ENCODE data around the gene SYT5. TPM values are rescaled to one million over a fixed set of nuclear protein-coding genes. Genes with fewer than 3 reads are reported as not detected.
A peak's percentile ranks its signal among the peaks of the same experiment; 100 is the strongest.

The SYT5 gene
- total and polyA plus RNA-seq, 9 of the 15 experiments (the other 6 are each of a cell fraction or from before 2014, with no cell fraction given) = 1.3 to 20.9 (median 8.8) TPM

DNA sequence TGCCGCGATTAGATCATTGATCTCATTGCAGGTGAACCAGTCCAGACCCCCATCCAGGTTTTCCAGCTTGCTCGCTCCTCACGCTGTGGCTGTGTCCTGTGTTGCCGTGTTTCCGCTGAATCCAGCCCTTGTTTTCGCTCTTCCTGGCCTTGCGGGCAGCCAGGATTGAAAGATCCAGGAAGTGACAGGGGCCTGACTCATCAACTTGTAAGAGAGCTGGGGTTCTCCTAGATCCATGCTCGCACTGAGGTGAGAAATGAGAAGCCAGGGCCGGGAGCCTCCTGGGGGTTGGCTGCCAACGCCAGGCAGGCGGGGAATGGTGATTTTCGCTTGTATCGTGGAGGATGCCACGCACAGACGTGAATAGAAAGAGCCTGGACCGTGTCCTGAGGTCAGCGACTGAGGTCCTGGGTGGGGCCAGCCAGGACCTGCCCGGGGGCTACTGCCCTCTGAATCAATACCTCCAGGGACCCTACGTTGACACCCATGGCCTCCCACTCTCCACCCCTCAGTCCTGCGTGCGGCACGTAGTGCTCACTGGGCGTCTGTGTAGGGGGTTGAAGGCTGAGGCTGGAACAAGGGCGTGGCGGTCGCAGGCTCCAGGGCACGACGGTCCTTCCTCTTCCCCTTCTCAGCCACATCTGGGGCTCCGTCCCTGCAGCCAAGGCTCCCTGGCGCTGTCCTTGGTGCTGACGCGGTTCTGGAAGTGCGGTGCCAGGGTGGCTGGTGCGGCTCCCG, 36.5 kb upstream of the SYT5 start (continued):
- TF ChIP-seq, protein P1, sequence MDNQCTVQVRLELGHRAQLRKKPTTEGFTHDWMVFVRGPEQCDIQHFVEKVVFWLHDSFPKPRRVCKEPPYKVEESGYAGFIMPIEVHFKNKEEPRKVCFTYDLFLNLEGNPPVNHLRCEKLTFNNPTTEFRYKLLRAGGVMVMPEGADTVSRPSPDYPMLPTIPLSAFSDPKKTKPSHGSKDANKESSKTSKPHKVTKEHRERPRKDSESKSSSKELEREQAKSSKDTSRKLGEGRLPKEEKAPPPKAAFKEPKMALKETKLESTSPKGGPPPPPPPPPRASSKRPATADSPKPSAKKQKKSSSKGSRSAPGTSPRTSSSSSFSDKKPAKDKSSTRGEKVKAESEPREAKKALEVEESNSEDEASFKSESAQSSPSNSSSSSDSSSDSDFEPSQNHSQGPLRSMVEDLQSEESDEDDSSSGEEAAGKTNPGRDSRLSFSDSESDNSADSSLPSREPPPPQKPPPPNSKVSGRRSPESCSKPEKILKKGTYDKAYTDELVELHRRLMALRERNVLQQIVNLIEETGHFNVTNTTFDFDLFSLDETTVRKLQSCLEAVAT (IDR thresholded peaks at IDR 0.05) = peak; percentile 63 to 89
- TF ChIP-seq TEAD4 (IDR thresholded peaks at IDR 0.05; ENCODE audit: low read length) (peak; percentile 76), TEAD4 (CRISPR knock-in tag; IDR thresholded peaks at IDR 0.05; ENCODE audit: borderline replicate concordance) (no peak), SMAD3 (CRISPR knock-in tag; conservative IDR thresholded peaks at IDR 0.05) (no peak; the same call in none of the 2 replicates), KDM1A (IDR thresholded peaks at IDR 0.05) (peak; percentile 77 to 81), MYC (IDR thresholded peaks at IDR 0.05; ENCODE audit: low read depth, low read length) (peak; percentile 90), MYC (CRISPR knock-in tag; IDR thresholded peaks at IDR 0.05; ENCODE audit: borderline replicate concordance, low read depth) (0 out of 2 replicates have a peak, but pooled peaks have one; percentile 95), TAF9B (IDR thresholded peaks at IDR 0.05; ENCODE audit: partially characterized antibody) (peak; percentile 87), POLR2H (tag; IDR thresholded peaks at IDR 0.05; ENCODE audit: low read depth) (peak; percentile 94), SIN3A (IDR thresholded peaks at IDR 0.05; ENCODE audit: borderline replicate concordance in 2 of 2, control insufficient read depth in 1 of 2, low read depth in 2 of 2, low read length in 2 of 2) (peak; percentile 98 to 99), ZNF24 (IDR thresholded peaks at IDR 0.05) (peak; percentile 87), THRAP3 (IDR thresholded peaks at IDR 0.05; ENCODE audit: borderline replicate concordance) (peak; percentile 98), MAFK (IDR thresholded peaks at IDR 0.05; ENCODE audit: low read length) (peak; percentile 88), KLF1 (tag; IDR thresholded peaks at IDR 0.05) (peak; percentile 82), CBX2 (IDR thresholded peaks at IDR 0.05; ENCODE audit: insufficient read depth, low read length, poor library complexity, severe bottlenecking) (no peak), HDGF (IDR thresholded peaks at IDR 0.05) (no peak), NR2C1 (IDR thresholded peaks at IDR 0.05) (peak; percentile 41; the same call in 1 of the 2 replicates), NR2C1 (tag; IDR thresholded peaks at IDR 0.05) (peak; percentile 18; the same call in 1 of the 2 replicates), HNRNPL (IDR thresholded peaks at IDR 0.05; ENCODE audit: low read depth, low read length) (peak; percentile 50; the same call in 1 of the 2 replicates), ZNF133 (CRISPR knock-in tag; IDR thresholded peaks at IDR 0.05) (no peak)
- TF ChIP-seq, protein P2, sequence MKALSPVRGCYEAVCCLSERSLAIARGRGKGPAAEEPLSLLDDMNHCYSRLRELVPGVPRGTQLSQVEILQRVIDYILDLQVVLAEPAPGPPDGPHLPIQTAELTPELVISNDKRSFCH (CRISPR knock-in tag; IDR thresholded peaks at IDR 0.05) = no peak
- TF ChIP-seq, protein P2 (tag; IDR thresholded peaks at IDR 0.05) = peak; percentile 79
- TF ChIP-seq, protein P3, sequence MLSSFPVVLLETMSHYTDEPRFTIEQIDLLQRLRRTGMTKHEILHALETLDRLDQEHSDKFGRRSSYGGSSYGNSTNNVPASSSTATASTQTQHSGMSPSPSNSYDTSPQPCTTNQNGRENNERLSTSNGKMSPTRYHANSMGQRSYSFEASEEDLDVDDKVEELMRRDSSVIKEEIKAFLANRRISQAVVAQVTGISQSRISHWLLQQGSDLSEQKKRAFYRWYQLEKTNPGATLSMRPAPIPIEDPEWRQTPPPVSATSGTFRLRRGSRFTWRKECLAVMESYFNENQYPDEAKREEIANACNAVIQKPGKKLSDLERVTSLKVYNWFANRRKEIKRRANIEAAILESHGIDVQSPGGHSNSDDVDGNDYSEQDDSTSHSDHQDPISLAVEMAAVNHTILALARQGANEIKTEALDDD (IDR thresholded peaks at IDR 0.05) = peak; percentile 48; the same call in 1 of the 2 replicates
- TF ChIP-seq, protein P4, sequence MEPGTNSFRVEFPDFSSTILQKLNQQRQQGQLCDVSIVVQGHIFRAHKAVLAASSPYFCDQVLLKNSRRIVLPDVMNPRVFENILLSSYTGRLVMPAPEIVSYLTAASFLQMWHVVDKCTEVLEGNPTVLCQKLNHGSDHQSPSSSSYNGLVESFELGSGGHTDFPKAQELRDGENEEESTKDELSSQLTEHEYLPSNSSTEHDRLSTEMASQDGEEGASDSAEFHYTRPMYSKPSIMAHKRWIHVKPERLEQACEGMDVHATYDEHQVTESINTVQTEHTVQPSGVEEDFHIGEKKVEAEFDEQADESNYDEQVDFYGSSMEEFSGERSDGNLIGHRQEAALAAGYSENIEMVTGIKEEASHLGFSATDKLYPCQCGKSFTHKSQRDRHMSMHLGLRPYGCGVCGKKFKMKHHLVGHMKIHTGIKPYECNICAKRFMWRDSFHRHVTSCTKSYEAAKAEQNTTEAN (CRISPR knock-in tag; IDR thresholded peaks at IDR 0.05) = peak; percentile 95
